Esophagus muscularis mucosa (tissue), 3 donors: Measurements from ENCODE around the gene SDR39U1.
A peak's percentile ranks its signal among the peaks of the same experiment; 100 is the strongest.

Experiments used
- POLR2A ChIP-seq: fragments of 450-650 bp; IDR thresholded peaks from one replicate; pipeline ENCODE4 v1.6.1; 2017; ENCODE audit warnings: antibody characterized with exemption, moderate library complexity, mild to moderate bottlenecking, low read depth
- POLR2AphosphoS5 ChIP-seq, 2 donors: sonication (generic); formaldehyde crosslinking; IDR thresholded peaks; one replicate each; pipeline ENCODE4 v1.6.1; 2017; ENCODE audit warnings: antibody characterized with exemption in 2 of 2
- TF ChIP-seq, protein P1 (sequence below), 3 experiments: fragments of 200-600 bp in 2 of 3; fragments of 450-650 bp in 1 of 3; sonication (generic) in 2 of 3; IDR thresholded peaks; one replicate each; pipeline ENCODE4 v1.5.1; 2017 to 2019; ENCODE audit warnings: antibody characterized with exemption in 3 of 3, mild to moderate bottlenecking in 2 of 3, moderate library complexity in 1 of 3

DNA sequence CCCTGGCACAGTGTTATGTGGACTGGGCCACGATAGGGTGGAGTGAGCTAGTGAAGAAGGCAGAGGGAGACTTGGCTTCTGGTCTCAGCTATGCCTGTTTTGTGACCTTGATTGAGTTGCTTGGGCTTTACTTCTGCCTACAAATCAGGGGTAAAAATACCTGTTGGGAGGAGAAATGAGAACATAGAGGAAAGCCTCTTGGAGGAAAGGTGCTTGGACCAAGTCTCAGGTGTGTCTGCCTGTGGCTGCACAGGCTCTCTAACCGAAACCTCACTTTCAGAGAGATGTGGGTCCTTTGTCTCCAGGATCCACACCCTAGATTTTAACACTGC, 4.9 kb downstream of the SDR39U1 start:
- TF ChIP-seq, protein P1, sequence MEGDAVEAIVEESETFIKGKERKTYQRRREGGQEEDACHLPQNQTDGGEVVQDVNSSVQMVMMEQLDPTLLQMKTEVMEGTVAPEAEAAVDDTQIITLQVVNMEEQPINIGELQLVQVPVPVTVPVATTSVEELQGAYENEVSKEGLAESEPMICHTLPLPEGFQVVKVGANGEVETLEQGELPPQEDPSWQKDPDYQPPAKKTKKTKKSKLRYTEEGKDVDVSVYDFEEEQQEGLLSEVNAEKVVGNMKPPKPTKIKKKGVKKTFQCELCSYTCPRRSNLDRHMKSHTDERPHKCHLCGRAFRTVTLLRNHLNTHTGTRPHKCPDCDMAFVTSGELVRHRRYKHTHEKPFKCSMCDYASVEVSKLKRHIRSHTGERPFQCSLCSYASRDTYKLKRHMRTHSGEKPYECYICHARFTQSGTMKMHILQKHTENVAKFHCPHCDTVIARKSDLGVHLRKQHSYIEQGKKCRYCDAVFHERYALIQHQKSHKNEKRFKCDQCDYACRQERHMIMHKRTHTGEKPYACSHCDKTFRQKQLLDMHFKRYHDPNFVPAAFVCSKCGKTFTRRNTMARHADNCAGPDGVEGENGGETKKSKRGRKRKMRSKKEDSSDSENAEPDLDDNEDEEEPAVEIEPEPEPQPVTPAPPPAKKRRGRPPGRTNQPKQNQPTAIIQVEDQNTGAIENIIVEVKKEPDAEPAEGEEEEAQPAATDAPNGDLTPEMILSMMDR (IDR thresholded peaks at IDR 0.05): no peak
- TF ChIP-seq POLR2A: no peak
- peak in 1 of 2 donors; percentile 9 for TF ChIP-seq POLR2AphosphoS5 (IDR thresholded peaks at IDR 0.05)
